Adrenal gland (tissue), 12 donors: ENCODE results near the gene EFNA3. TPM values are rescaled to one million over a fixed set of nuclear protein-coding genes. Genes with fewer than 3 reads are reported as not detected.
"Not testable (repeated sequence)": the region's sequence is repeated elsewhere in the genome, so short reads cannot be mapped to it uniquely, and the experiment has no call there.

Experiments used
- DNase-seq, 7 donors: peaks; one replicate each; pipeline ENCODE4 v3.0.0-alpha.2; 2019 to 2020
- H3K27ac ChIP-seq, 5 donors: fragments of 200-600 bp; sonication (generic) in 4 of 5; 1 replicate in 3 of 5; 2 replicates in 2 of 5; pipeline versions ENCODE4 v1.5.1 to v1.8.0; 2016 to 2020; ENCODE audit warnings: mild to moderate bottlenecking in 1 of 5
- H3K27me3 ChIP-seq: fragments of 200-600 bp; 2 replicates; pipeline ENCODE4 v1.8.0; 2021
- H3K36me3 ChIP-seq, 2 donors: fragments of 200-600 bp; replicated peaks in 1 of 2; 1 replicate in 1 of 2; 2 replicates in 1 of 2; pipeline versions ENCODE4 v1.5.1 to v1.8.0; 2018 to 2022
- H3K4me1 ChIP-seq, 2 donors: fragments of 200-600 bp; replicated peaks in 1 of 2; 1 replicate in 1 of 2; 2 replicates in 1 of 2; pipeline versions ENCODE4 v1.5.1 to v1.8.0; 2018 to 2021
- H3K4me3 ChIP-seq, 4 donors: fragments of 200-600 bp; sonication (generic) in 3 of 4; one replicate each; pipeline ENCODE4 v1.5.1; 2016 to 2018
- H3K9me3 ChIP-seq, 3 donors: fragments of 200-600 bp; sonication (generic) in 1 of 3; replicated peaks in 1 of 3; 1 replicate in 2 of 3; 2 replicates in 1 of 3; pipeline versions ENCODE4 v1.5.1 to v1.8.0; 2016 to 2021
- CTCF ChIP-seq, 6 experiments: fragments of 450-650 bp in 4 of 6; fragments of 200-600 bp in 2 of 6; sonication (generic) in 1 of 6; IDR thresholded peaks; 1 replicate in 5 of 6; 2 replicates in 1 of 6; pipeline versions ENCODE4 v1.5.1 to v1.8.0; 2016 to 2021; ENCODE audit warnings: antibody characterized with exemption in 6 of 6, mild to moderate bottlenecking in 2 of 6, moderate library complexity in 1 of 6
- POLR2A ChIP-seq, 2 donors: fragments of 450-650 bp; IDR thresholded peaks; one replicate each; pipeline ENCODE4 v1.6.1; 2017; ENCODE audit warnings: antibody characterized with exemption in 2 of 2, mild to moderate bottlenecking in 2 of 2, moderate library complexity in 1 of 2
- WGBS, 4 donors: extraction: QIAGEN DNeasy Blood & Tissue Kit in 2 of 4; methylation state at CpG; one replicate each; pipeline versions ENCODE4 v1.1.5 to v1.1.7; 2013 to 2017; 5-methylcytosine and 5-hydroxymethylcytosine counted together
- intact Hi-C, 2 donors: fragments of 100-400 bp; cut with DNase I; formaldehyde crosslinking; loops; one replicate each; pipeline versions ENCODE4 v1.14.1 to v1.15.0; 2022 to 2023
- polyA plus RNA-seq, 3 donors: library from polyadenylated mRNA; stranded (reverse); fragments of 200-250 nt in 2 of 3; fragments of 350-450 nt in 1 of 3; fragmentation: Illumina TruSeq in 1 of 3; extraction: RNeasy Lipid Tissue Mini Kit (QIAGEN cat#74804) in 1 of 3; gene quantifications; one replicate each; pipeline ENCODE4 v1.2.3, GENCODE V29; 2013 to 2014
- total RNA-seq, 9 donors: library from RNA; depleted of rRNA in 4 of 9; stranded (reverse); fragments of >200 nt in 4 of 9; fragments of 120-200 nt in 1 of 9; fragmentation: NEBNext Ultra II Directional in 1 of 9; extraction: Animal tissue kit (Norgen Biotek cat#: 25700) in 1 of 9; gene quantifications; one replicate each; pipeline versions ENCODE4 v1.1.0 to v1.2.4, GENCODE V29; 2013 to 2023
- donor health status: healthy with polysubstance abuse.
- donor health status: Bipolar disorder and iron deficiency.
- donor health status: DM: yes; HTN: yes; CAD: no.
- donor health status: DM: no; HTN: no; CAD: no.
- donor health status: DM: no; HTN: no; CAD: no.
- donor health status: DM: yes; HTN: yes; CAD: no.

EFNA3 gene
- total and polyA plus RNA-seq, 12 donors: 1.4 to 7.3 (median 3.3) TPM

DNA sequence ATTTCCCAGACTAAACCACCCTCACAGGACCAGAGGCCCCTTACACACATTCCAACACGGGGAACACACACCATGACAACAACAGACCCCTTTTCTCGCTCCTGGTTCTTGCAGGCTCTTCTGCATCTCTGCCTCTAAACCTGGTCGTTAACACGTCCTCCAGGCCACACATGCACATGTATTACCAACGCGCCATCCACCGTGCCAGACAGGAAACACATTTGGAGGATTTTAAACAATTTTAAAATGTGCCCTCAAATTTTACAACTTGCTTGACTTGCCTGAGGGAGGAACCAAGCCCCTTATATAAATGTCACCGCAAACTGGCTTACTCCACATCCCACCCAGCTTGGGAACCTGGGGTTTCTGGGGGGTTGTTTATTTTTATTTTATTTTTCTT lies 32.2 kb downstream of the EFNA3 start:
- no peak for TF ChIP-seq POLR2A (IDR thresholded peaks at IDR 0.05)
- TF ChIP-seq CTCF (IDR thresholded peaks at IDR 0.05): no peak
- WGBS, 4 donors: 72 to 75% (median 74%) methylated on average over 8 of the region's 8 CpGs
- Histone ChIP-seq H3K4me3 (no peak overlapping the region), H3K27me3 (no peaks in the 10 kb centered on the region), H3K9me3 (no peaks in the 10 kb centered on the region), H3K4me1 (no peaks in the 10 kb centered on the region), H3K36me3 (no peaks in the 10 kb centered on the region), H3K27ac (no peak overlapping the region)
- intact Hi-C loops: no loop called here
- no peak for DNase-seq

DNA sequence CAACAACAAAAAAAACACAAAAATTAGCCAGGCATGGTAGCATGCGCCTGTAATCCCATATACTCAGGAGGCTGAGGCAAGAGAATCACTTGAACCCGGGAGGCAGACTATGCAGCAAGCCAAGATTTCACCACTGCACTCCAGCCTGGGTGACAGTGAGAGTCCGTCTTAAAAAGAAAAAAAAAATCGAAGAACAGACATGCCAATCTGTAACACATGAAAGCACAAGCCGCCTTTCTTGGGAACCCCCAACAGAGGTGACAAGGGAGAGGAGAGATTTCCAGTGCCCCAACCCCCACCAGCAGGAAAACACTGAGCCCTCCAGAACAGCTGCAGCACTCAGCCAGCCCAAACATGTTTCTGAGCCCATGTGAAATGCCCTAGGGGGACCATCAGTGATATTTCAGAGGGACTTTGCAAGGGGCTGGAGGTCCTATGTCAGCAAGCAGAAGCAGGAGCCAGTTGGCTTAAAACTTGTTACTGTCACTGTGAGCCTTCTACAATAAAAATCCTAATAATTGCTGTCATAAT lies 34.9 kb downstream of the EFNA3 start:
- DNase-seq: no peak
- 60 to 67% (median 64%) methylated on average over 5 of the region's 5 CpGs for WGBS, 4 donors
- no peak for TF ChIP-seq CTCF (IDR thresholded peaks at IDR 0.05)
- TF ChIP-seq POLR2A (IDR thresholded peaks at IDR 0.05): no peak

DNA sequence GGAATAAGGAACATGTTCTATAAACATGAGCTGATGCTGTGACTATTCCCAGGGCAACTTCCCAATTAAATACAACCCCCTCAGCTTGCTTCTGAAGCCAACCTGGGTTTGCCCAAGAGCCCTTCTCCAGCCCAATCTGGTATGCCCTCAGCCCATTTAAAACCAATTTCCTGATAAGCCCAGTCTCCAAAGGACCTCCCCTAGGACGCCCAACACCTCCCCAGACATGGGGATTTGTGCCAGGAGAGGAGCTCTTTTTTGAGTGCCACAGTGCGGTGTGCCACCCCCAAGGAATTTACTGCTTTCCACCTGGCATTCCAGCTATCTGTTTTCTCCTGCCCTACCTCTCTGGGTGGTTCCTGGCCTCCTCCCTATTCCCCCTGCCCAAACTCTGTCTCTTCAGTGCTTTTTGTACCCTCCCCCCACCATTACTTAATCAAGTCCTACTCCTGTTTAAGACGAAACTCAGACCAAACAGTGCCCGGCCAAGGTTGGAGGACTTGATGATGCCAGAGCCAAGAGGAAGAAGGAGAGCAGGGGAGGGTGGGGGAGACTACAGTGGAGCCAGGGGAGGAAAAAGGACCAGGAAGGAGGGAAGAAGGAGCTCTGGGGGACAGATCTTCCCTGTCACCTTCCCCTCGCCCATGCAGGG lies 37.6 kb downstream of the EFNA3 start:
- no peak for TF ChIP-seq POLR2A (IDR thresholded peaks at IDR 0.05)
- no peak for TF ChIP-seq CTCF (IDR thresholded peaks at IDR 0.05)
- H3K4me3 ChIP-seq: no peak overlapping the region
- DNase-seq: no peak
- H3K27me3 ChIP-seq: no peaks in the 10 kb centered on the region
- 56 to 70% (median 61%) methylated on average over 5 of the region's 5 CpGs for WGBS, 4 donors
- H3K4me1 ChIP-seq: no peaks in the 10 kb centered on the region
- H3K36me3 ChIP-seq: no peaks in the 10 kb centered on the region
- H3K9me3 ChIP-seq: no peaks in the 10 kb centered on the region
- intact Hi-C loops: no loop called here
- no peak overlapping the region for H3K27ac ChIP-seq

More for the DNA sequence above, 34.9 kb downstream of the EFNA3 start:
- Histone ChIP-seq H3K27ac (no peak overlapping the region), H3K27me3 (no peaks in the 10 kb centered on the region), H3K4me1 (no peaks in the 10 kb centered on the region), H3K9me3 (no peaks in the 10 kb centered on the region), H3K4me3 (no peak overlapping the region), H3K36me3 (no peaks in the 10 kb centered on the region)
- intact Hi-C loops: no loop called here

DNA sequence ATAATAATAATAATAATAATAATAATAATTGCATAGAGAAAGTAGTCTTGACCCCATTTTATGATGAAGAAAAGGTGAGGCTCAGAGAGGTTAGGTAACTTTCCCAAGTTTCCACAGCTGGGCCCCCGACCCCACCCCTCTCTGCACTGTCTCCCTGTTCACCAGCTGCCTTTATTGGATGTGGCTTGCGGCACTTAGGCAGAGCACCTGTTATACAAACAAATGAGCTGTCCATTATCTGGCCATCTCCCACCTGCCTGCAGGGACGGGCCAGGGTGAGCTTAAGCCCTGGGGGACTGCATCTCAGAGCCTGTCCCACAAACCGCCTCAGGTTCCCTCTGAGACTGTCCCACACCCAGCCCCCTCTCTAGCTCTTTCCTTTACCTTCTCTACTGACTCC lies 39.0 kb downstream of the EFNA3 start:
- H3K36me3 ChIP-seq: no peaks in the 10 kb centered on the region
- no peaks in the 10 kb centered on the region for H3K9me3 ChIP-seq
- TF ChIP-seq POLR2A (IDR thresholded peaks at IDR 0.05) (no peak), CTCF (IDR thresholded peaks at IDR 0.05) (no peak)
- H3K4me1 ChIP-seq: no peaks in the 10 kb centered on the region
- DNase-seq: no peak
- no peak overlapping the region for H3K4me3 ChIP-seq
- no peak overlapping the region for H3K27ac ChIP-seq
- H3K27me3 ChIP-seq: no peaks in the 10 kb centered on the region
- intact Hi-C loops: no loop called here
- WGBS, 4 donors: 66 to 81% (median 67%) methylated on average over 4 of the region's 4 CpGs

GRCh38 chr1:155118090-155118489 lies 39.5 kb downstream of the EFNA3 start:
- H3K4me3 ChIP-seq, H3K27me3 ChIP-seq, H3K4me1 ChIP-seq, intact Hi-C loops, H3K36me3 ChIP-seq, H3K27ac ChIP-seq, H3K9me3 ChIP-seq, DNase-seq: not testable (repeated sequence)
- 83 to 90% (median 87%) methylated on average over 7 of the region's 7 CpGs for WGBS, 4 donors
